H1 (cell line): ENCODE data around the gene LBH. TPM values are rescaled to one million over a fixed set of nuclear protein-coding genes. Genes with fewer than 3 reads are reported as not detected.

Source experiments
- CEBPB ChIP-seq: IDR thresholded peaks from 2 replicates; pipeline ENCODE4 v1.6.1; 2012; ENCODE audit warnings: low read depth, low read length
- CHD7 ChIP-seq: fragments of 300-600 bp; sonication (generic); IDR thresholded peaks from 2 replicates; pipeline ENCODE4 v1.7.1; 2012; ENCODE audit warnings: low read length, moderate library complexity, mild to moderate bottlenecking, inconsistent platforms; ENCODE audit not compliant: insufficient replicate concordance
- CTBP2 ChIP-seq: IDR thresholded peaks from 2 replicates; pipeline ENCODE4 v1.7.0; 2011; ENCODE audit warnings: borderline replicate concordance, mild to moderate bottlenecking, moderate library complexity, mixed read lengths, low read length; ENCODE audit not compliant: insufficient read depth, insufficient read length
- GABPA ChIP-seq: IDR thresholded peaks from 2 replicates; pipeline ENCODE4 v1.6.1; 2011; ENCODE audit warnings: mild to moderate bottlenecking, low read length, moderate library complexity, borderline replicate concordance; ENCODE audit not compliant: insufficient read depth
- HDAC2 ChIP-seq, 2 experiments: fragments of 300-600 bp in 1 of 2; sonication (generic) in 1 of 2; IDR thresholded peaks; 2 replicates each; pipeline ENCODE4 v1.6.1; 2011 to 2012; ENCODE audit warnings: low read depth in 2 of 2, low read length in 2 of 2, mild to moderate bottlenecking in 2 of 2, moderate library complexity in 2 of 2, borderline replicate concordance in 1 of 2, inconsistent platforms in 1 of 2
- polyA plus RNA-seq, 7 experiments: library from polyadenylated mRNA; depleted of rRNA in 3 of 7; stranded (reverse) in 5 of 7; unstranded in 2 of 7; fragments of >200 nt in 5 of 7; fragments of 200-250 nt in 2 of 7; gene quantifications; 1 replicate in 5 of 7; 2 replicates in 1 of 7; 4 replicates in 1 of 7; pipeline versions ENCODE4 v1.2.1 to v1.2.3, GENCODE V29; 2011 to 2013; ENCODE audit warnings: missing spikeins in 2 of 7, mixed read lengths in 2 of 7
- total RNA-seq: library from RNA; stranded (reverse); fragmentation: NEBNext Ultra II Directional; extraction: Animal tissue kit (Norgen Biotek cat#: 25700); gene quantifications from 2 replicates; pipeline ENCODE4 v1.2.1, GENCODE V29; 2021

The LBH gene
- total and polyA plus RNA-seq, 2 of the 8 experiments (the other 6 are each of a cell fraction or from before 2014, with no cell fraction given) = 25.7 to 34.5 TPM

- no peak for TF ChIP-seq HDAC2 (IDR thresholded peaks at IDR 0.05; ENCODE audit: borderline replicate concordance in 1 of 2, low read depth in 2 of 2, low read length in 2 of 2)
- no peak for TF ChIP-seq CEBPB
- no peak for TF ChIP-seq CHD7
- TF ChIP-seq CTBP2 = no peak
- TF ChIP-seq GABPA = no peak
Observed at GRCh38 chr2:30268296-30268871, 37.0 kb downstream of the LBH start (continued).
